Thyroid gland (tissue), 4 donors: ENCODE measurements around the gene VWA1. TPM values are rescaled to one million over a fixed set of nuclear protein-coding genes. Genes with fewer than 3 reads are reported as not detected.

ENCODE experiments used
- DNase-seq, 2 donors: peaks; one replicate each; pipeline ENCODE4 v3.0.0-alpha.2; 2019
- H3K27ac ChIP-seq, 3 donors: fragments of 200-600 bp; sonication (generic); 1 replicate in 2 of 3; 2 replicates in 1 of 3; pipeline ENCODE4 v1.5.1; 2016 to 2019; ENCODE audit warnings: mild to moderate bottlenecking in 1 of 3, moderate library complexity in 1 of 3
- H3K27me3 ChIP-seq: fragments of 200-600 bp; sonication (generic); one replicate; pipeline ENCODE4 v1.5.1; 2019
- H3K36me3 ChIP-seq, 2 donors: fragments of 200-600 bp; sonication (generic); one replicate each; pipeline ENCODE4 v1.5.1; 2016 to 2019
- H3K4me1 ChIP-seq, 2 donors: fragments of 200-600 bp; sonication (generic); one replicate each; pipeline ENCODE4 v1.5.1; 2017 to 2019
- H3K4me3 ChIP-seq, 3 donors: fragments of 200-600 bp; sonication (generic); replicated peaks in 1 of 3; 1 replicate in 2 of 3; 2 replicates in 1 of 3; pipeline ENCODE4 v1.5.1; 2016; ENCODE audit warnings: mild to moderate bottlenecking in 1 of 3
- H3K9me3 ChIP-seq: fragments of 200-600 bp; sonication (generic); one replicate; pipeline ENCODE4 v1.5.1; 2017
- POLR2A ChIP-seq, 2 donors: fragments of 450-650 bp; IDR thresholded peaks; one replicate each; pipeline ENCODE4 v1.6.1; 2017; ENCODE audit warnings: antibody characterized with exemption in 2 of 2, mild to moderate bottlenecking in 2 of 2, moderate library complexity in 1 of 2
- WGBS, 2 donors: methylation state at CpG; one replicate each; pipeline ENCODE4 v1.1.5; 2017; 5-methylcytosine and 5-hydroxymethylcytosine counted together
- intact Hi-C: fragments of 100-400 bp; cut with DNase I; formaldehyde crosslinking; loops from one replicate; pipeline ENCODE4 v1.15.1; 2023
- total RNA-seq, 4 donors: library from RNA; depleted of rRNA; stranded (reverse); fragments of >200 nt; gene quantifications; one replicate each; pipeline ENCODE4 v1.2.3, GENCODE V29; 2016
- TF ChIP-seq, protein P1 (sequence below), 6 experiments: fragments of 200-600 bp in 3 of 6; fragments of 450-650 bp in 3 of 6; sonication (generic) in 3 of 6; IDR thresholded peaks; one replicate each; pipeline ENCODE4 v1.5.1; 2016 to 2019; ENCODE audit warnings: antibody characterized with exemption in 6 of 6, mild to moderate bottlenecking in 2 of 6, inconsistent platforms in 1 of 6, moderate library complexity in 1 of 6

VWA1 gene
- total RNA-seq, 4 donors from 2014 or later = 11.4 to 52.0 (median 30.3) TPM

DNA sequence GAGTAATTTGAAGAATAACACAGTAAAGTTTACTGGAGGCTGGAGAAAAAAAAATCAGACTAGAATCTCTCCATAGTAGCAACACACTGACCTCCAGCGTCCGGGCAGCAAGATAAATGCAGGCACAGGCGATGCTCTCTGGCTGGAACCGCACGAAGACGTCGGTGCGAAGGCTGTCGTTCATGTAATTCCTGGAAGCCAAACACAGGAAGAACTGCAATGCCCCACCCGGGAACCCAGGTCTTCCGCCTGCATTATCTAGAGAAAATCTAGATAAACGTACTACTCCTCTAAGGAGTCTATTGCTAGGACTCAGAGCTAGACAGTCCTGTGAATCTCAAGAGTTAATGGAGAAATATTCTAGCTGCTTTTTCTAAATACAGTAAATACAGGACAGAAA lies 44.8 kb upstream of the VWA1 start:
- no peak overlapping the region for H3K4me3 ChIP-seq
- H3K4me1 ChIP-seq = no peaks in the 10 kb centered on the region
- 87 to 89% methylated on average over 12 of the region's 12 CpGs for WGBS, 2 donors
- TF ChIP-seq, protein P1, sequence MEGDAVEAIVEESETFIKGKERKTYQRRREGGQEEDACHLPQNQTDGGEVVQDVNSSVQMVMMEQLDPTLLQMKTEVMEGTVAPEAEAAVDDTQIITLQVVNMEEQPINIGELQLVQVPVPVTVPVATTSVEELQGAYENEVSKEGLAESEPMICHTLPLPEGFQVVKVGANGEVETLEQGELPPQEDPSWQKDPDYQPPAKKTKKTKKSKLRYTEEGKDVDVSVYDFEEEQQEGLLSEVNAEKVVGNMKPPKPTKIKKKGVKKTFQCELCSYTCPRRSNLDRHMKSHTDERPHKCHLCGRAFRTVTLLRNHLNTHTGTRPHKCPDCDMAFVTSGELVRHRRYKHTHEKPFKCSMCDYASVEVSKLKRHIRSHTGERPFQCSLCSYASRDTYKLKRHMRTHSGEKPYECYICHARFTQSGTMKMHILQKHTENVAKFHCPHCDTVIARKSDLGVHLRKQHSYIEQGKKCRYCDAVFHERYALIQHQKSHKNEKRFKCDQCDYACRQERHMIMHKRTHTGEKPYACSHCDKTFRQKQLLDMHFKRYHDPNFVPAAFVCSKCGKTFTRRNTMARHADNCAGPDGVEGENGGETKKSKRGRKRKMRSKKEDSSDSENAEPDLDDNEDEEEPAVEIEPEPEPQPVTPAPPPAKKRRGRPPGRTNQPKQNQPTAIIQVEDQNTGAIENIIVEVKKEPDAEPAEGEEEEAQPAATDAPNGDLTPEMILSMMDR (IDR thresholded peaks at IDR 0.05) = no peak
- no peak for TF ChIP-seq POLR2A (IDR thresholded peaks at IDR 0.05)
- intact Hi-C loops = no loop called here
- H3K27ac ChIP-seq = no peak overlapping the region
- H3K36me3 ChIP-seq = peaks cover 96% of the 10 kb centered on the region in 2 donors
- no peak for DNase-seq
- no peaks in the 10 kb centered on the region for H3K27me3 ChIP-seq
- H3K9me3 ChIP-seq = no peaks in the 10 kb centered on the region

DNA sequence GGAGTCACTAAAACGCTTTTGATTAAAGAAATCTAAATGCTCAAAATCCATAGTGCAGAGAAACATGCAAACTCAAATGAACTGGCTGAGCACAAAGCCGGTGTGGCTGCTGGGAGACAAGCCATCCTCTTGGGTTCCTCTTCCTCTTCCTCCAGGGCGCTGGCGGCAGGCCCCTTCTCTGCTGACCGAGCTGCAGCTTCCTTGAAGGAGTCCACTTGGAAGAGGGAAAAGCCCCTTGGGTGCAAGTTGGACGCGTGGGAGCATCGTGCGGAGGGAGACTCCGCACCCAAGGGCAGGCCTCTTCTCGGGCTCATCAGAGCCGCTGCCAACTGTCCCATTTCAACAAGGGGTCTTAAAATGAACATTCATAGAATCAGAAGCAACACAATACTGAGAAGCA lies 44.3 kb upstream of the VWA1 start:
- Histone ChIP-seq H3K27me3 (no peaks in the 10 kb centered on the region), H3K27ac (no peak overlapping the region), H3K4me3 (no peak overlapping the region), H3K4me1 (no peaks in the 10 kb centered on the region), H3K36me3 (peaks cover 90 to 94% of the 10 kb centered on the region in 2 donors), H3K9me3 (no peaks in the 10 kb centered on the region)
- no peak for TF ChIP-seq POLR2A (IDR thresholded peaks at IDR 0.05)
- TF ChIP-seq, protein P1 (IDR thresholded peaks at IDR 0.05) = no peak
- WGBS, 2 donors = 86 to 89% methylated on average over 12 of the region's 12 CpGs
- no peak for DNase-seq
- intact Hi-C loops = no loop called here

DNA sequence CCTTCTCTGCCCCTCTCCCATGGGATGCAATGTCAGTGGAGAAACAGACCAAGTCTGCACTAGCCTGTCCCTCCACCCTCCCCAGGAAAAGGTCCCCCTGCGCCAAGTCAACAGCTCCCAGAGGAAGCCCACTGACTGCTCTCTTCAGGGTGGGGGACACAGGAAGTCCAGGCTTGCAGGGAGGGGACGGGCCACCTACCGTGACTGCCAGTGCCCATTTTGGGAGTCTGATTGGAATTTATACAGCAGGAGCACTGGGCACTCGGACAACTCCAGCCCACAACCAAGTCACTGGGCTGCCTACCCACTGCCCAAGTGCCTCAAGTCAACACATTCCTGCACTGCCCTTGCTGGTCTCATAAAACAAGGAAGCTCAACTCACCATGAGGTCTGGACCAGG lies 42.5 kb upstream of the VWA1 start:
- peaks cover 4 to 5% of the 10 kb centered on the region in 2 donors for H3K4me1 ChIP-seq
- peaks cover 83 to 89% of the 10 kb centered on the region in 2 donors for H3K36me3 ChIP-seq
- TF ChIP-seq, protein P1 (IDR thresholded peaks at IDR 0.05) = no peak
- TF ChIP-seq POLR2A (IDR thresholded peaks at IDR 0.05) = no peak
- H3K27me3 ChIP-seq = no peaks in the 10 kb centered on the region
- intact Hi-C loops = no loop called here
- DNase-seq = no peak
- no peaks in the 10 kb centered on the region for H3K9me3 ChIP-seq
- H3K4me3 ChIP-seq = no peak overlapping the region
- WGBS, 2 donors = 83 to 98% methylated on average over 4 of the region's 4 CpGs
- H3K27ac ChIP-seq = no peak overlapping the region

DNA sequence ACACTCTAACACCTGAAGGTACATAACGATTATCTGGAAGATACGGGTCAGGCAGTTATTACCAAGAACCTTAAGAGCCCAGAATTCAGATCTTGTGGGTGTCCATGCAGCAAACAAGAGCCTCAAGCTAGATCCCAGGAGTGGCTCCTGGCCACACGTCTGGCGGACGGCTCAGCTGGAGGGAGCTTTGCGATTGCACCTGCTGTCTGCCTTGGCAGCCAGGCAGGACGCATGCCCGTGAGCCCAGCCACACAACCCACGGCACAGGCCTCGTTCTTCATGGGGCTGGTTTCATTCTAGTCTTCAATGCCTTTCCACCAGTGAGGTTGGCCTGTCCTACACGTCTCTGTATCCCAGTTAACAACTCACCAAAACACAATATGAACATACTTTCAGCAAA lies 42.1 kb upstream of the VWA1 start:
- H3K27me3 ChIP-seq = no peaks in the 10 kb centered on the region
- peaks cover 7 to 9% of the 10 kb centered on the region in 2 donors for H3K4me1 ChIP-seq
- no peak overlapping the region for H3K27ac ChIP-seq
- WGBS, 2 donors = 93 to 97% methylated on average over 8 to 11 of the region's 11 CpGs
- no peak for DNase-seq
- TF ChIP-seq, protein P1 (IDR thresholded peaks at IDR 0.05) = no peak
- no peak for TF ChIP-seq POLR2A (IDR thresholded peaks at IDR 0.05)
- no peak overlapping the region for H3K4me3 ChIP-seq
- H3K9me3 ChIP-seq = no peaks in the 10 kb centered on the region
- peaks cover 79 to 86% of the 10 kb centered on the region in 2 donors for H3K36me3 ChIP-seq
- intact Hi-C loops = no loop called here

DNA sequence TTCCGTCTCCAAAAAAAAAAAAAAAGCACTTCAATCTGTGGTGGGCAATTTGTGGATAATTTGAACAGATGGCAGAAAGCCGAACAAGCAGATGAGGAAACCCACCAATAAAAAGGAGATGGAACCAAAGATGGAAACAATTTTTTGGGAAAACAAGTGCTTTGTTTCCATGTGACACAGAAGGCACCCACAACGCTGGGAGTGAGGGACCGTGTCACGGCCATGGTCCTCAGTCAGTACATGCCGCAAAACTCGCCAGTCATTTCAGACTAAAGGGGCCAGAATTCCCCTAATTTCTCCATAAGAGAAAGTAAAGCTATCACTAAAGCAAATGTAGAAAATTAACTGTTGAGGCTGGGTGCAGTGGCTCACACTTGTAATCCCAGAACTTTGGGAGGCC lies 41.4 kb upstream of the VWA1 start:
- no peak for TF ChIP-seq POLR2A (IDR thresholded peaks at IDR 0.05)
- TF ChIP-seq, protein P1 (IDR thresholded peaks at IDR 0.05) = no peak
- 94 to 99% methylated on average over 7 of the region's 7 CpGs for WGBS, 2 donors
- no peaks in the 10 kb centered on the region for H3K27me3 ChIP-seq
- intact Hi-C loops = no loop called here
- peaks cover 72 to 79% of the 10 kb centered on the region in 2 donors for H3K36me3 ChIP-seq
- H3K9me3 ChIP-seq = no peaks in the 10 kb centered on the region
- H3K4me1 ChIP-seq = peaks cover 7 to 11% of the 10 kb centered on the region in 2 donors
- no peak overlapping the region for H3K27ac ChIP-seq
- DNase-seq = no peak
- H3K4me3 ChIP-seq = no peak overlapping the region
